Thyroid gland (tissue), 4 donors: ENCODE measurements around the gene PCP2. TPM values are rescaled to one million over a fixed set of nuclear protein-coding genes. Genes with fewer than 3 reads are reported as not detected.

Experiments
- DNase-seq, 2 donors: peaks; one replicate each; pipeline ENCODE4 v3.0.0-alpha.2; 2019
- H3K27ac ChIP-seq, 3 donors: fragments of 200-600 bp; sonication (generic); 1 replicate in 2 of 3; 2 replicates in 1 of 3; pipeline ENCODE4 v1.5.1; 2016 to 2019; ENCODE audit warnings: mild to moderate bottlenecking in 1 of 3, moderate library complexity in 1 of 3
- H3K27me3 ChIP-seq: fragments of 200-600 bp; sonication (generic); one replicate; pipeline ENCODE4 v1.5.1; 2019
- H3K36me3 ChIP-seq, 2 donors: fragments of 200-600 bp; sonication (generic); one replicate each; pipeline ENCODE4 v1.5.1; 2016 to 2019
- H3K4me1 ChIP-seq, 2 donors: fragments of 200-600 bp; sonication (generic); one replicate each; pipeline ENCODE4 v1.5.1; 2017 to 2019
- H3K4me3 ChIP-seq, 3 donors: fragments of 200-600 bp; sonication (generic); replicated peaks in 1 of 3; 1 replicate in 2 of 3; 2 replicates in 1 of 3; pipeline ENCODE4 v1.5.1; 2016; ENCODE audit warnings: mild to moderate bottlenecking in 1 of 3
- H3K9me3 ChIP-seq: fragments of 200-600 bp; sonication (generic); one replicate; pipeline ENCODE4 v1.5.1; 2017
- CTCF ChIP-seq, 6 experiments: fragments of 200-600 bp in 3 of 6; fragments of 450-650 bp in 3 of 6; sonication (generic) in 3 of 6; IDR thresholded peaks; one replicate each; pipeline ENCODE4 v1.5.1; 2016 to 2019; ENCODE audit warnings: antibody characterized with exemption in 6 of 6, mild to moderate bottlenecking in 2 of 6, inconsistent platforms in 1 of 6, moderate library complexity in 1 of 6
- POLR2A ChIP-seq, 2 donors: fragments of 450-650 bp; IDR thresholded peaks; one replicate each; pipeline ENCODE4 v1.6.1; 2017; ENCODE audit warnings: antibody characterized with exemption in 2 of 2, mild to moderate bottlenecking in 2 of 2, moderate library complexity in 1 of 2
- WGBS, 2 donors: methylation state at CpG; one replicate each; pipeline ENCODE4 v1.1.5; 2017; 5-methylcytosine and 5-hydroxymethylcytosine counted together
- intact Hi-C: fragments of 100-400 bp; cut with DNase I; formaldehyde crosslinking; loops from one replicate; pipeline ENCODE4 v1.15.1; 2023
- total RNA-seq, 4 donors: library from RNA; depleted of rRNA; stranded (reverse); fragments of >200 nt; gene quantifications; one replicate each; pipeline ENCODE4 v1.2.3, GENCODE V29; 2016

The PCP2 gene
- total RNA-seq: 1 to 10 TPM in 2 of 4 donors, not detected in 2; 1.1 to 1.3 TPM

GRCh38 chr19:7633698-7634097, at the start of gene PCP2:
PCP2 (minus strand) TSS chr19:7633719; CDS start chr19:7633457, 262 bp downstream.
- Histone ChIP-seq H3K27ac (no peak within 1 kb of the TSS), H3K27me3 (no peaks in the 10 kb centered on the region), H3K36me3 (no peaks in the 10 kb centered on the region), H3K4me3 (no peak within 1 kb of the TSS), H3K4me1 (peaks cover 15 to 31% of the 10 kb centered on the region in 2 donors), H3K9me3 (no peaks in the 10 kb centered on the region)
- intact Hi-C loops: no loop called here
- DNase-seq: no peak
- 50% methylated on average over 2 of the region's 2 CpGs for WGBS, 2 donors
- TF ChIP-seq CTCF (IDR thresholded peaks at IDR 0.05): no peak
- no peak for TF ChIP-seq POLR2A (IDR thresholded peaks at IDR 0.05)

GRCh38 chr19:7682175-7682855, 48.8 kb upstream of the PCP2 start:
- TF ChIP-seq CTCF (IDR thresholded peaks at IDR 0.05) (no peak), POLR2A (IDR thresholded peaks at IDR 0.05) (no peak)
- Histone ChIP-seq H3K36me3 (peaks cover 0 to 10% of the 10 kb centered on the region in 2 donors), H3K27ac (no peak overlapping the region), H3K27me3 (no peaks in the 10 kb centered on the region), H3K4me3 (peak overlapping the region in 1 of 3 donors; percentile 84), H3K9me3 (no peaks in the 10 kb centered on the region), H3K4me1 (peaks cover 6 to 9% of the 10 kb centered on the region in 2 donors)
- intact Hi-C loops: loop anchor here (5.0 to 10.0 kb wide), 2 partner anchors 45 to 112 kb away; partner anchors contain the start of gene STXBP2
- WGBS, 2 donors: 87 to 88% methylated on average over 48 to 49 of the region's 74 CpGs
- no peak for DNase-seq

DNA sequence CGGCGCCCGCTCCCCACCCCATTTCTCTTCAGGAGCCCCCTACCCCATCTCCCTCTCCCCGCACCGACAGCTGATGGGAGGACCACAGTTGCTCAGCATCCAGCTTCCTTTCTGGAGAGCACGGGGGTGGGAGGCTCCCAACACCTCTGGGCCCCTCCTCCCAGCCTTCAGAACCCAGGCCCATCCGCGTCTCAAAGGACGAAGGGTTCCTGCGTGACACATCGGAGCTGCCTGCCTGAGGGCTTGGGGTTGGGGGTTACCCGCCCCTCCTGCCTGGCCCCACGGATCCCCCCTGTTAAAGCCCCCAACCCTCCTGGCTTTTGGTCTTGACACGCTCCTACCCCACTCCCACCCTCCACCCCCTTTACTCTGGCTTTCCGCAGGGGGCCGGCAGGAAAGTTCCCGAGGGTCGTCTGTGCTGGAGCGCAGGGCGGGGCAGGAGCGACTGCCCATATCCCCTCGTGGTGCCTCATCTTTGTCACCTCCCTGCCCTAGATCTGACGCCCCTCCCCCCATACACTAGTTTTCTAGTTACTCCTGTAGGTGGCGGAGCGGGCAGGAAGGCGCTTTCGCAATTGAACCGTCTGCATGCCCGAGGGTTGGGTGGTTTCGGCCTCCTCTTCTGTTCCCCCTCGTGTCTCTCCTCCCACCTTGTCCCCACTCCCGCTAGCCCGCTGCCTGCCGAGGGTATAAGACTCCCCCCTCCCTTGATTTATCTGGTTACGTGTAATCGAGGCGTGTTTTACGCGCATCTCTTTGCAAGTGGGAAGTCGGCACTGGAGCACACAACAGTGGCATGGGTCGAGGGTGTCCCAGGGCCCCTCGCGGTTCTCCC, 48.0 kb upstream of the PCP2 start:
- TF ChIP-seq CTCF (IDR thresholded peaks at IDR 0.05) (peak in 4 of 6 experiments; percentile 41 to 60 (median 54)), POLR2A (IDR thresholded peaks at IDR 0.05) (no peak)
- Histone ChIP-seq H3K36me3 (peaks cover 0 to 10% of the 10 kb centered on the region in 2 donors), H3K4me1 (peaks cover 6 to 9% of the 10 kb centered on the region in 2 donors), H3K27me3 (no peaks in the 10 kb centered on the region), H3K9me3 (no peaks in the 10 kb centered on the region), H3K27ac (peak overlapping the region in 2 of 3 donors; percentile 66 to 86), H3K4me3 (peak overlapping the region; percentile 84 to 99 (median 96))
- WGBS, 2 donors: 5 to 7% methylated on average over 37 to 43 of the region's 43 CpGs
- DNase-seq: peak; percentile 81 to 82
- intact Hi-C loops: loop anchor here (2.0 to 10.0 kb wide), 3 partner anchors 44 to 113 kb away; partner anchors contain the start of gene STXBP2

GRCh38 chr19:7680606-7681339, 47.3 kb upstream of the PCP2 start, which contains the start of gene TRAPPC5:
TRAPPC5 (plus strand) TSS chr19:7680833; CDS start chr19:7682254, 1,421 bp downstream.
- Histone ChIP-seq H3K36me3 (peaks cover 0 to 10% of the 10 kb centered on the region in 2 donors), H3K4me1 (peaks cover 6 to 9% of the 10 kb centered on the region in 2 donors), H3K4me3 (peak within 1 kb of the TSS; percentile 84 to 99 (median 96)), H3K9me3 (no peaks in the 10 kb centered on the region), H3K27me3 (no peaks in the 10 kb centered on the region), H3K27ac (peak within 1 kb of the TSS; percentile 54 to 86 (median 66))
- 1 to 3% methylated on average over 10 to 21 of the region's 79 CpGs for WGBS, 2 donors
- TF ChIP-seq CTCF (IDR thresholded peaks at IDR 0.05) (peak; percentile 24 to 99 (median 98)), POLR2A (IDR thresholded peaks at IDR 0.05) (peak in 1 of 2 donors; percentile 65)
- DNase-seq: peak; percentile 81 to 82
- intact Hi-C loops: loop anchor here (2.0 to 10.0 kb wide), 3 partner anchors 43 to 114 kb away; partner anchors contain the start of gene STXBP2
